GM19035 (cell line): ENCODE data around the gene GALNT13.

ENCODE experiments used
- ATAC-seq: cut with Tn5 transposase; IDR thresholded peaks from one replicate; pipeline ENCODE4 v1.9.1; 2021; ENCODE audit not compliant: unreplicated experiment

Gene GALNT13

GRCh38 chr2:154289870-154290269 is 418.1 kb downstream of the GALNT13 start:
- ATAC-seq, result no peak

- ATAC-seq, result no peak
Measured at GRCh38 chr2:154291511-154291910, 419.8 kb downstream of the GALNT13 start.

- no peak for ATAC-seq
Measured at GRCh38 chr2:154291927-154292326, 420.2 kb downstream of the GALNT13 start.

- no peak for ATAC-seq
Measured at GRCh38 chr2:154293864-154294263, 422.1 kb downstream of the GALNT13 start.

- ATAC-seq, result no peak
Measured at GRCh38 chr2:154306266-154306970, 434.7 kb downstream of the GALNT13 start.

- no peak for ATAC-seq
Measured at GRCh38 chr2:154307007-154307406, 435.3 kb downstream of the GALNT13 start.

- ATAC-seq, result no peak
Measured at GRCh38 chr2:154324601-154325000, 452.9 kb downstream of the GALNT13 start.

GRCh38 chr2:154329510-154329909 is 457.8 kb downstream of the GALNT13 start:
- no peak for ATAC-seq

- no peak for ATAC-seq
Measured at GRCh38 chr2:154331784-154332183, 460.1 kb downstream of the GALNT13 start.

- ATAC-seq, result no peak
Measured at GRCh38 chr2:154336201-154336600, 464.5 kb downstream of the GALNT13 start.

GRCh38 chr2:154338352-154338967 is 466.7 kb downstream of the GALNT13 start:
- ATAC-seq, result no peak

- ATAC-seq, result no peak
Measured at GRCh38 chr2:154343282-154343681, 471.6 kb downstream of the GALNT13 start.

GRCh38 chr2:154350911-154351310 is 479.2 kb downstream of the GALNT13 start:
- no peak for ATAC-seq

- ATAC-seq, result no peak
Measured at GRCh38 chr2:154361276-154361675, 489.6 kb downstream of the GALNT13 start.

GRCh38 chr2:154368153-154368552 is 496.4 kb downstream of the GALNT13 start:
- no peak for ATAC-seq

GRCh38 chr2:154370873-154371272 is 499.2 kb downstream of the GALNT13 start:
- ATAC-seq, result no peak

- ATAC-seq, result no peak
Measured at GRCh38 chr2:154374416-154374815, 502.7 kb downstream of the GALNT13 start.

GRCh38 chr2:154375579-154375931 is 503.8 kb downstream of the GALNT13 start:
- ATAC-seq, result no peak

- no peak for ATAC-seq
Measured at GRCh38 chr2:154381931-154382794, 510.4 kb downstream of the GALNT13 start.

- ATAC-seq, result no peak
Measured at GRCh38 chr2:154386186-154386585, 514.5 kb downstream of the GALNT13 start.

- no peak for ATAC-seq
Measured at GRCh38 chr2:154391051-154391450, 519.3 kb downstream of the GALNT13 start.

- ATAC-seq, result peak; percentile 67
Measured at GRCh38 chr2:154392256-154392655, 520.5 kb downstream of the GALNT13 start.
